ENCODE results near the gene NOVA1.
"Not testable (repeated sequence)": the region's sequence is repeated elsewhere in the genome, so short reads cannot be mapped to it uniquely, and the experiment has no call there.

NOVA1 gene

GRCh38 chr14:26597589-26598080 lies at the start of gene NOVA1:
NOVA1 (minus strand) TSS chr14:26598033; CDS start chr14:26597436, 597 bp downstream.
- no peak for DNase-seq

- not testable (repeated sequence) for DNase-seq
Observed at GRCh38 chr14:26645057-26645456, 47.2 kb upstream of the NOVA1 start.

- DNase-seq, result no peak
Observed at GRCh38 chr14:26636561-26636960, 38.7 kb upstream of the NOVA1 start.

GRCh38 chr14:26634946-26635345 lies 37.1 kb upstream of the NOVA1 start:
- not testable (repeated sequence) for DNase-seq

GRCh38 chr14:26626256-26626655 lies 28.4 kb upstream of the NOVA1 start:
- DNase-seq, result no peak

- DNase-seq, result no peak
Observed at GRCh38 chr14:26622611-26623010, 24.8 kb upstream of the NOVA1 start.

GRCh38 chr14:26621807-26622560 lies 24.2 kb upstream of the NOVA1 start:
- no peak for DNase-seq

GRCh38 chr14:26621364-26621763 lies 23.5 kb upstream of the NOVA1 start:
- DNase-seq, result no peak

- no peak for DNase-seq
Observed at GRCh38 chr14:26611259-26611658, 13.4 kb upstream of the NOVA1 start.

- no peak for DNase-seq
Observed at GRCh38 chr14:26606729-26607312, 9.0 kb upstream of the NOVA1 start.

- no peak for DNase-seq
Observed at GRCh38 chr14:26605602-26606001, 7.8 kb upstream of the NOVA1 start.

GRCh38 chr14:26602902-26603301 lies 5.1 kb upstream of the NOVA1 start:
- no peak for DNase-seq

GRCh38 chr14:26601856-26602255 lies 4.0 kb upstream of the NOVA1 start:
- DNase-seq, result no peak

- no peak for DNase-seq
Observed at GRCh38 chr14:26599291-26599690, 1.5 kb upstream of the NOVA1 start.

- no peak for DNase-seq
Observed at GRCh38 chr14:26598672-26599131, 869 bp upstream of the NOVA1 start.

GRCh38 chr14:26598081-26598671 lies 343 bp upstream of the NOVA1 start:
- peak; percentile 21 for DNase-seq

GRCh38 chr14:26597071-26597588 lies 703 bp downstream of the NOVA1 start:
- no peak for DNase-seq

- no peak for DNase-seq
Observed at GRCh38 chr14:26596543-26597061, 1.2 kb downstream of the NOVA1 start.

GRCh38 chr14:26595926-26596542 lies 1.8 kb downstream of the NOVA1 start:
- DNase-seq, result no peak

- DNase-seq, result no peak
Observed at GRCh38 chr14:26594756-26595545, 2.9 kb downstream of the NOVA1 start.

GRCh38 chr14:26594148-26594547 lies 3.7 kb downstream of the NOVA1 start:
- no peak for DNase-seq

- no peak for DNase-seq
Observed at GRCh38 chr14:26593357-26593756, 4.5 kb downstream of the NOVA1 start.

All from activated CD4-positive, alpha-beta T cell treated with anti-CD3 and anti-CD28 coated beads, Interleukin-2, amount 50 U/mL, for 16 hours (primary cell).